Erythroblast (primary cell): ENCODE data around the gene SMARCC1.
A peak's percentile ranks its signal among the peaks of the same experiment; 100 is the strongest.
"Not testable (repeated sequence)": the region's sequence is repeated elsewhere in the genome, so short reads cannot be mapped to it uniquely, and the experiment has no call there.

Experiments
- DNase-seq, 2 experiments: peaks; one replicate each; lab custom pipeline; 2025; lab: John Stamatoyannopoulos, UW
- GATA1 ChIP-seq: IDR thresholded peaks from 2 replicates; pipeline ENCODE4 v1.6.1; 2011; ENCODE audit warnings: low read depth, mild to moderate bottlenecking, control low read depth, low read length, moderate library complexity
- POLR2A ChIP-seq: IDR thresholded peaks from 2 replicates; pipeline ENCODE4 v1.6.1; 2011; ENCODE audit warnings: mild to moderate bottlenecking, low read length

Gene SMARCC1

DNA sequence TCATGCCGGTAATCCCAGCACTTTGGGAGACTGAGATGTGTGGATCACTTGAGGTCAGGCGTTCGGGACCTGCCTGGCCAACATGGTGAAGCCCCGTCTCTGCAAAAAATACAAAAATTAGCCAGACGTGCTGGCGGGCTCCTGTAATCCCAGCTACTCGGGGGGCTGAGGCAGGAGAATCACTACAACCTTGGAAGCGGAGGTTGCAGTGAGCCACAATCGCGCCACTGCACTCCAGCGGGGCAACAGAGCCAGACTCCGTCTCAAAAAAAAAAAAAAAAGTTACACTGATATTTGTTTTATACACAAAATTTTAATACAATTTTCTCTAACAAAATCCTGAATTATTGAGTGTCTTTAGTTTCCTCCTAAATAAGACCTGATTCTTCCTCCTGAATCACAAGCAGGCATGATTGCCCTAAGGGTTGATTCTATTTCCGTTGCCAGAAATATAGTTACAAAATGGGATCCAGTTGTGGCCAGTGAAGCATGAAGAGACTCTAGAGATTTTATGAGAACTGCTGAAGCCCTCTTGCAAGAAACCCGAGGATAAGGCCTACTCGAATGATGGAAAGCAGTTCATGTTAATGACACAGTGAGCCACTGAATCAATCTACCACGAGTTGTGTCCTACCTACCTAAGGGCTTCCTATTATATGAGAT lies 9.6 kb upstream of the SMARCC1 start:
- DNase-seq, result no peak
- TF ChIP-seq POLR2A (no peak), GATA1 (no peak)

DNA sequence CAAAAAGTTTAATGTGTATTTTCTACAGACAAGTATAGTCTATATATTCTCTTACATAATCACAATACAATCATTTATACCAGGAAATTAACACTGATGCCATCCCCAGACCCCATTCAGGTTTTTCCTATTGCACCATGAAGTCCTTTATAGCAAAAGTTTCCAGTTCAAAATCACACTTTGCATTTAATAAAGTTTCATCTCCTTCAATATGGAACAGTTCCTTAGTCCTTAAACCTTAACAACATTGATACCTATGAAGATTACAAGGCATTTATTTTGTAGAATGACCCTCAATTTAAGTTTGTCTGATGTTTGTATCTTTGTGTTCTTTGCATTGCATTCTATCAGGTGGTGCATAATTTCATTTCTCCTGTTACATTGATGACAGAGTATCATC lies 2.0 kb upstream of the SMARCC1 start:
- TF ChIP-seq POLR2A, result no peak
- TF ChIP-seq GATA1, result no peak
- DNase-seq, result no peak

DNA sequence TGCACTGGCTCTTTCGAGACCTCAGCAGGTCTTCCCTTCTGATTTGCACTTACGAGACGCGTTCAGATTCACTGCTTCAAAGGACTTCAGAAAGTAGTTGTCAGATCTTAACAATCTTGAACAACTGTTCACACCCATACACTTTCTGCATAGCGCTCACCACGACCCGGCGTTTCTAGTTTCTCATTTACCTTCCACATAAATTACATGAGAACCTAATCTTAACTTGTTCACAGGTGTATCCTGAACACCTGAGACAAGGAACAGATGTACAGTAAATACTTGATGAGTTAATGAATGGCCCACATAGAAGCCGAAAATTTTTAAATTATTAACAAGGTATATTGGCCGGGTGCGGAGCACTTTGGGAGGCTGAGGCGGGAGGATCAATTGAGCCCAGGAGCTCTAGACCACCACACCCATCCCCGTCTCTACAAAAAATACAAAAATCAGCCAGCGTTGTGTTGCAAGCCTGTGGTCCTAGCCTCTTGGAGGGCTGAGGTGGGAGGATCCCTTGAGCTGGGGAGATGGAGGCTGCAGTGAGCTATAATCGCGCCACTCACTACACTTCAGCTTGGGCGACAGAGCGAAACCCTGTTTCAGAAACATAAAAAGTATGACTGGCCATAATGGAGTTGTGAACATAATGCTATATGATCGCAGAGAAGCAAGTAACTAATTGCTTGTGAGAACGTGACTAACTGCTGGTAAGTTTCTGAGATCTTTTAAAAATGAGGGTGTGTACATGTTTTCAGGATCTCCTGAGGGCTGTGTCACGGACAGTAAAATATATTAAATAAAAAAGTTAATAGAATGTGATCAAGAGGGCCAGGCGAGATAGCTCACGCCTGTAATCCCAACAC lies 984 bp upstream of the SMARCC1 start:
- DNase-seq, result no peak
- TF ChIP-seq GATA1 (no peak), POLR2A (no peak)

DNA sequence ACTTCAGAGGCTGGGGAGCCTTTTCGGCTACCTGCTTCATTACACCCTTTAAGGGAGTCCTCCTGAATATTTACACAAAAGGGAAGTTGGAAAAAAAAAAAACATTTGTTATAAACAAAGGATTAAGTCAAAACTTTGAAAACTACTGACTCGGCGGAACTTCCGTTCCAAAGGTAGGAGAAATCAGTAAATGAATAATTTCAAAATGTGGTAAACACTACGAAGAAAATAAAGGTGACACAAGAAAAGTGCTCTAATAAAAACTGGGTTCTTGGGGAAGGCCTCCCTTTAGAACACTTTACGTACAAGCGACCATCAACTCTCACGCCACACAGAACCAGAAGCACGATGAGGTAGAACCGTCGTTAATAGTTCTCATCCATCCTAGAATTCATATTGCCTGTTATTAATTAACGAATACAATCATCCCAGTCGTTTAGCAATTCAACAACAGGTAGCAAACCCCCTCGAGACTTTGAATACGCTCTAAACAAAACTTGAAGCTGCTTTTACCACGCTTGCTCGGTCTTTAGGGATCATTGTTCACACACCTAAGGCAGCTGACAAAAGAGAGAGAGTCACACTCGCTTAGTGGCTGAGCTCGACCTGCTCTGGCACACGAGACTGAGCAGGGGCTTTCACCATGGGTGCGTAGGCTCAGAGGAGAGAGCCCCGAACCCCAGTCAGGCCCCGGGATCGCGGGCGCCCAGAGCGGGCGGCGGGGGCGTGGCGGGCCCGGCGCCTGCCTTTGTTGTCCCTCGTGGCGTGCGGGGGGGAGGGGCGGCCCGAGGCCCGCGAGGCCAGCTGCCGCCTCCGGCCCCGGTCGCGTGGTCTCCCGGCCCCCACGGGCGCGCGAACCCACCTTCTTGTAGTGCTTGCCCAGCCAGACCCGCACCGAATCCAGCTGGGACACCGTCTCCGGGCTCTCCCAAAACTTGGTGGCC lies 680 bp downstream of the SMARCC1 start:
- TF ChIP-seq GATA1 (no peak), POLR2A (no peak)
- DNase-seq, result peak; percentile 71 to 77

DNA sequence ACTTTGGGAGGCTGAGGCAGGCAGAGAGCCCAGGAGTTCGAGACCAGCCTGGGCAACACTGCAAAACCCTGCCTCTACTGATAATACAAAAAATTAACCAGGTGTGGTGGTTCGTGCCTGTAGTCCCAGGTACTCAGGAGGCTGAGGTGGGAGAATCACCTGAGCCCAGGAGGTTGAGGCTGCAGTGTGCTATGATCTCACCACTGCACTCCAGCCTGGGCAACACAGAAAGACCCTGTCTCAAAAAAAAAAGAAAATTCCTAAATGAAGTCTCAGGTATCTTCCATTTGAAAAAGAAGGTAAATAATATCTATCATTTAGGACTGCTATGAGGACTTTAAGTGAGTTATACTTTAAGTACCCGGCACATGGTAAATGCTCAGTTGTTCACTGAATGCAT lies 2.9 kb downstream of the SMARCC1 start:
- TF ChIP-seq POLR2A (no peak), GATA1 (no peak)
- no peak for DNase-seq

DNA sequence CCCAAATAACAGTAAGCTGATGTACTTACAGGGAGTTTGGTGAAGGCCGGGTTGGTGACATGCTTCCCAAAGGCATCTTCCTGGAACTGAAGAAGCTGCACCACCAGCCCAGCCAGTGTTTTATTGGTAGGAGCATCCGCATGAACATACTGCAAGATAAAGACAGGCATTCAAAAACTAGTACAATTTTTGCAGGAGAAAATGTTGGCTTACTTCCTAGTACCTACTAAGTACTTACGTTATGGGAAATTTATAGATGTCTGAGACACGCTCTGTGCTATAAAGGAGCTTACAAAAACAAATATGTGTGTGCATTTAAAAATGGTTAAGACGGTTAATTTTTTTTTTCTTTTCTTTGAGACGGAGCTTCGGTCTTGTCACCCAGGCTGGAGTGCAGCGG lies 8.9 kb downstream of the SMARCC1 start:
- DNase-seq, result no peak
- TF ChIP-seq GATA1, result no peak
- no peak for TF ChIP-seq POLR2A

DNA sequence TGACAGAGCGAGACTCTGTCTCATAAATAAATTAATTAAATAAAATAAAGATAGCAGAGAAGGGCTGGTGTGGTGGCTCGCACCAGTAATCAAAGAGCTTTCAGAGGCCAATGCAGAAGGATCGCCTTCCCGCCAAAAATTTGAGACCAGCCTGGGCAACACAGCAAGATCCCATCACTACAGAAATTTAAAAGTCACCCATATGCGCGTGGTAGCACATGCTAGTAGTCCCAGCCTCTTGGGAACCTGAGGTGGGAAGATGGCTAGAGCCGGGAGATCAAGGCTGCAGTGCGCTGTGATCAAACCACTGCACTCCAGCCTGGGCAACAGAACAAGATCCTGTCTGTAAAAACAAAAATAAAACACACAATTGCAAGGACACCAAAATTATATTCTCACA lies 9.6 kb downstream of the SMARCC1 start:
- no peak for DNase-seq
- TF ChIP-seq POLR2A (no peak), GATA1 (no peak)

DNA sequence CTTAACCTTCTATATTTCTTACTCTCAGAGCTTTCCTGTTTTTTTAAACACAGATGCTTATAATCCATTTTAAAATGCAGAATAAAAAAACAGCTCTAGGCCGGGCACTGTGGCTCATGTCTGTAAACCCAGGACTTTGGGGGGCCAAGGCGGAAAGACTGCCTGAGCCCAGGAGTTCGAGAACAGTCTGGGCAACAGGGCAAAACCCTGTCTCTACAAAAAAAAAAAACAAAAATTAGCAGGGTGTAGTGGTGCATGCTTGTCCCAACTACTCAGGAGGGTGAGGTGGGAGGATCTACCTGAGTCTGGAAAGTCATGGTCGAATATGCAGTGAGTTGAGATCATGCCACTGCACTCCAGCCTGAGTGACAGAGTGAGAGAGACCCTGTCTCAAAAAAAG lies 15.5 kb downstream of the SMARCC1 start:
- TF ChIP-seq POLR2A (no peak), GATA1 (no peak)
- no peak for DNase-seq

DNA sequence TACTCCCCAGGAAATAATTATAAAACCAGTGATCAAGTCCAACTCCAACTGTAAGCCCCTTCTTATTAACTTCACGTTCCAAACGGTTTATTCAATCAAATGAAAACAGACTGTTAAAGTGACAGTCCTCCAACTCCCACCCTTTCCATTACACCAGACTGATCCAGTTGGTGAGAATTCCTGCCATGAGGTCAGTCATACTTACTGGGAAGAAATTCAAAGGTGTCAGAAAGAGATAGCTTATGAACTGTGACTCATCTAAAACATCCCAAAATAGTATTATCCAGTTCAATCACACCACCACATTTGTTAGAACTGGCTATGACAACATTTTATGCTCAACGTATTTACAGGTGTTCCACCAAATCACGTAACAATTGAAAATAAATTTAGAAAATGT lies 19.5 kb downstream of the SMARCC1 start:
- no peak for TF ChIP-seq GATA1
- no peak for TF ChIP-seq POLR2A
- peak; percentile 14 to 43 for DNase-seq

DNA sequence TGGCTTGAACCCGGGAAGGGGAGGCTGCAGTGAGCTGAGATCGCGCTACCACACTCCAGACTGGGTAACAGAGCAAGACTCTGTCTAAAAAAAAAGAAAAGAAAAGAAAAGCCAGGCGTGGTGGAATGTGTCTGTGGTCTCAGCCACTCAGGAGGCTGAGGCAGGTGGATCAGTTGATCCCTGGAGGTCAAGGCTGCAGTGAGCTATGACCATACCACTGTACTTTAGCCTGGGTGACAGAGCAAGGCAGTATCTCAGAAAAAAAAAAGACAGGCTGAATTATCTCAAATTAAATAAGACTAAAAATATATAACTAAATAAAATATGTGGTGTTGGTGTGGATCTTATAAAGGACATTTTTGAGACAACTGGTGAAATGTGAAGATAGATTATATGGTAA lies 20.6 kb downstream of the SMARCC1 start:
- TF ChIP-seq GATA1 (no peak), POLR2A (no peak)
- DNase-seq, result no peak

DNA sequence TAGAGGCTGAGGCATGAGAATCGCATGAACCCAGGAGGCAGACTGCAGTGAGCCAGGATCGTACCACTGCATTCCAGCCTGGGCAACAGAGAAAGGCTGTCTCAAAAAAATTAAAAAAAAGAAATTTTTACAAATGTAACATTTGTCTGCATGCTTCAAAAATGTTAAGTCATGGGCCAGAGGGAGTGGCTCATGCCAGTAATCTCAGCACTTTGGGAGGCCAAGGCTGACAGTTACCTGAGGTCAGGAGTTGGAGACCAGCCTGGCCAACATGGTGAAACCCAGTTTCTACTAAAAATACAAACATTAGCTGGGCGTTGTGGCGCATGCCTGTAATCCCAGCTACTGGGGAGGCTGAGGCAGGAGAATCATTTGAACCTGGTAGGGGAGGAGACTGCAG lies 21.5 kb downstream of the SMARCC1 start:
- peak; percentile 49 to 59 for DNase-seq

DNA sequence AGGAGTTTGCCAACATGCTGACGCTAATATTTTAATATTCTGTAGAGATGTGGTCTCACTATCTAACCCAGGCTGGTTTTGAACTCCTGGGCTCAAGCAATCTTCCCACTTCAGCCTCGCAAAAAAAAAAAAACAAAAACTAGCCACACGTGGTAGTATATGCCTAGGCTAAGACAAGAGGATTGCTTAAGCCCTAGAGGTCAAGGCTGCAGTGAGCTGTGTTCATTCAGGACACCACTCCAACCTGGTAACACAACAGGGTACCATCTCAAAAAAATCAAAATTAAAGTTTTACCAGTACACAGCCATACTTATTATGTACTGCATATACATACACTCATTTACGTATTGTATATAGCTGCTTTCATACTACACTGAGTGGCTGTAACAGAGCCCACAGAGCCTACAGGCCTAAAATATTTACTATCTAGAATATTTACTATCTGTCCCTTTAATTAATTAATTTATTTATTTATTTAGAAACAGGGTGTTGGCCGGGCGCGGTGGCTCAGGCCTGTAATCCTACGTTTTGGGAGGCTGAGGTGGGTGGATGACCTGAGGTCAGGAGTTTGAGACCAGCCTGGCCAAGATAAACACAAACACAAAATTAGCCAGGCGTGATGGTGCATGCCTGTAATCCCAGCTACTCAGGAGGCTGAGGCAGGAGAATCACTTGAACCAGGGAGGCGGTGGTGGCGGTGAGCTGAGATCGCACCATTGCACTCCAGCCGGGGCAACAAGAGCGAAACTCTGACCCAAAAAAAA lies 23.2 kb downstream of the SMARCC1 start:
- DNase-seq, result no peak
- TF ChIP-seq POLR2A (no peak), GATA1 (no peak)

DNA sequence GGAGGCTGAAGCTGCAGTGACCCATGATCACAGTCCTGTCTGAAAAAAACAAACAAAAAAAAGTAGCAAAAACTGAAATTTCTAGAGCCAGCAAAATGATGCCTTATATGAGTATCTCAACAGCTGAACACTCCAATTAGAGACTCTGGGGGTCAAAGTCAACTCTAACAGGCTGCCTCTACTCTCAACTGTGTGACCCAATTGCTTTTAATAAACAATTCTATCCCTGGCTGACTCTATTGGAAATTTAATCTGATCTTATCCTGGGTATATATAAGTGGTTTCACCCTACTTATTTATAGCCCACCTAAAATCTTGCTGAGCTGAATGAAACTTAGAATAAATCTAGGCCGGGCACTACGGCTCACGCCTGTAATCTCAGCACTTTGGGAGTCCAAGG lies 29.0 kb downstream of the SMARCC1 start:
- no peak for TF ChIP-seq GATA1
- no peak for TF ChIP-seq POLR2A
- no peak for DNase-seq

DNA sequence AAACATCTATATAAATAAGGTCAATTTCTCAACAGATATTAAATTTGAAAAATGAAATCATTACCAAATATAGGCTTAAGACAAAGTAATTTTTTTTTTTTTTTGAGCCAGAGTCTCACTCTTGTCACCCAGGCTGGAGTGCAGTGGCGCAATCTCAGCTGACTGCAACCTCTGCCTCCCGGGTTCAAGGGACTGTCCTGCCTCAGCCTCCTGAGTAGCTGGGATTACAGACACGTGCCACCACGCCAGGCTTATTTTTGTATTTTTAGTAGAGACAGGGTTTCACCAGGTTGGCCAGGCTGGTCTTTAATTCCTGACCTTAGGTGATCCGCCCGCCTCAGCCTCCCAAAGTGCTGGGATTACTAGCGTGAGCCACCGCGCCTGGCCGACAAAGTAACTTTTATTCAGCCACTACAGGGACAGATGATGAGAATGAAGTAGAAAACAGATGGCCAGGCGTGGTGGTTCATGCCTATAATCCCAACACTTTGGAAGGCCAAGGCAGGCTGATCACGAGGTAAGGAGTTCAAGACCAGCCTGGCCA lies 30.8 kb downstream of the SMARCC1 start:
- not testable (repeated sequence) for DNase-seq
